HG03520 (cell line): ENCODE results near the gene ADAM21.
"Not testable (repeated sequence)": the region's sequence is repeated elsewhere in the genome, so short reads cannot be mapped to it uniquely, and the experiment has no call there.

Experiments
- ATAC-seq: cut with Tn5 transposase; IDR thresholded peaks from one replicate; pipeline ENCODE4 v1.9.1; 2021; ENCODE audit warnings: mild to moderate bottlenecking, moderate library complexity; ENCODE audit not compliant: unreplicated experiment

Gene ADAM21

GRCh38 chr14:70451874-70452273, at the start of gene ADAM21:
Gene ADAM21, plus strand, starts transcription at chr14:70452174. Its CDS starts 5,326 bp downstream, at chr14:70457500.
- ATAC-seq = no peak

- not testable (repeated sequence) for ATAC-seq
Measured at GRCh38 chr14:70403335-70403734, 48.6 kb upstream of the ADAM21 start.

GRCh38 chr14:70406216-70406615, 45.8 kb upstream of the ADAM21 start:
- ATAC-seq = not testable (repeated sequence)

GRCh38 chr14:70407621-70408020, 44.4 kb upstream of the ADAM21 start:
- no peak for ATAC-seq

GRCh38 chr14:70415788-70416187, 36.2 kb upstream of the ADAM21 start:
- no peak for ATAC-seq

GRCh38 chr14:70416338-70416724, 35.6 kb upstream of the ADAM21 start:
- no peak for ATAC-seq

DNA sequence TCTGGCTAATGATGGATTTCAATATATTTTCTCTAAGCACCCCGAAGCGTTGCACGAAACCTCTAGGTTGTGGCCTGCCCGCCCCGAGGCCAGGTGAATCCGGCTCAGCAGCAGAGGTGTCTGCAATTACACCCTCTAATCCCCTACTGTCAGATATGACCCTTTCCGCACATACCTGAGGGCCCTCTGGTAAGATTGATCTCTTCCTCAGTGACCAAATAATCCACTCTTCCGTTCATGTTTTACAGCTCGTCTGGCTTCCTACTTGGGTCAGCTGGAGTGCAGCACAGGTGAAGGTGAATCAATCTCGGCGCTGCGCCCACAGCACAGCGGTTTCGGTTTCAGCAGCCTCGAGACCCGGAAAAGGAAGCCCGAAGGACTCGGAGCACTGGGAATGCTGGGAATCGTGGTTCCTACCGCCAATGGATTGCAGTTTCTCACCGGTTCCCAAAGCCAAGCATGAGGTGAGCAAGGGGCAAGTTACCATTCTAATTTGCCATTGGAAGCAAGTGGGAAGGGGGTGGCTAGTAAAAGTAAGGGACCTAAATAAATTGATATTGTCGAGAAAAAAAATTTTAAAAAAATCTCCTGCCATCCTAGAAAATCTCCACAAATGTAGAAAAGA, 35.1 kb upstream of the ADAM21 start, which contains the start of gene SYNJ2BP:
SYNJ2BP (minus strand) TSS at position 366 of the 625 bp plus-strand sequence; CDS start at position 239, 127 bp downstream.
- ATAC-seq = no peak

DNA sequence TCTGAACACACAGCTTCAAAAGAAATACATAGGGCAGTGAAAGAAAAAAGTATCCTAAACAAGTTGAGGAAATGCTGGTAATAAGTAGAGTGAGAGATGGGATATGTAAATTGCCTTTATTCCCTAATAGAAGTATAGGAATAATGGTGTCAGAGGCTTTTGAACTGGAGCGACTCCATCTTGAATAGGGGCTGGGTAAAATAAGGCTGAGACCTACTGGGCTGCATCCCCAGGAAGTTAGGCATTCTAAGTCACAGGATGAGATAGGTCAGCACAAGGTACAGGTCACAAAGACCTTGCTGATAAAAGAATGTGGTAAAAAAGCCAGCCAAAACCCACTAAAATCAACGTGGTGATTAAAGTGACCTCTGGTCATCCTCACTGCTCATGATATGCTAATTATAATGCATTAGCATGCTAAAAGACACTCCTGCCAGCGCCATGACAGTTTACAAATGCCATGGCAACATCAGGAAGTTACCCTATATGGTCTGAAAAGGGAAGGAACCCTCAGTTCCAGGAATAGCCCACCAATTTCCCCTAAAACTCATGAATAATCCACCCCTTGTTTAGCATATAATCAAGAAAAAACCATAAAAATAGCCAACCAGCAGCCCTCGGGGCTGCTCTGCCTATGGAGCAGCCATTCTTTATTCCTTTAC, 32.6 kb upstream of the ADAM21 start:
- not testable (repeated sequence) for ATAC-seq

GRCh38 chr14:70422538-70422937, 29.4 kb upstream of the ADAM21 start:
- ATAC-seq = no peak

DNA sequence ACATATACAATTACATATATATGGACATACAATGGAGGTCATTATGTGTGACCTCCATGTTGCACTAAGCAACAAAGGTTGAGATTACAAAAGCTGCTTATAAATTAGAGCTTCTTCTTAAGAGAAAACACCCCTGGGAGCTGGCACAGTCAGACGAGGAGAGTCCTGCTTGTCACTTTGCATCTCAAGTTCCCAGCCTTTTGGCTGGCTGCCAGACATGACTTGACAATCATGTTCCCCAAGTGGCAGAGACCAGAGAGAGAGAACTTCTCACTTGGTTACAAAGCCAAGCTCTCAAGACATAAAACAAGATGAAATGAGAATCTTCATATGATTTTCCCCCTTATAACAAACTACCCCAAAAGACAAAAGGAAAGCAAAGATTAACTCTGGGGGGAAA, 26.6 kb upstream of the ADAM21 start:
- no peak for ATAC-seq

DNA sequence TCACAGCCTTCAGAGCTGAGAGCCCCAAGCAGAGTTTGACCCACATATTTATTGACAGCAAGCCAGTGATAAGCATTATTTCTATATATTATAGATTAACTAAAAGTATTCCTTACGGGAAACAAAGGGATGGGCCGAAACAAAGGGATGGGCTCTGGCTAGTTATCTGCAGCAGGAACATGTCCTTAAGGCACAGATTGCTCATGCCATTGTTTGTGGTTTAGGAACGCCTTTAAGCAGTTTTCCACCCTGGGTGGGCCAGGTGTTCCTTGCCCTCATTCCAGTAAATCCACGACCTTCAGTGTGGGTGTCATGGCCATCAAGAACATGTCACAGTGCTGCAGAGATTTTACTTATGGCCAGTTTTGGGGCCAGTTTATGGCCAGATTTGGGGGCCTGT, 25.4 kb upstream of the ADAM21 start:
- not testable (repeated sequence) for ATAC-seq

- ATAC-seq = no peak
Measured at GRCh38 chr14:70436867-70437266, 15.1 kb upstream of the ADAM21 start.

DNA sequence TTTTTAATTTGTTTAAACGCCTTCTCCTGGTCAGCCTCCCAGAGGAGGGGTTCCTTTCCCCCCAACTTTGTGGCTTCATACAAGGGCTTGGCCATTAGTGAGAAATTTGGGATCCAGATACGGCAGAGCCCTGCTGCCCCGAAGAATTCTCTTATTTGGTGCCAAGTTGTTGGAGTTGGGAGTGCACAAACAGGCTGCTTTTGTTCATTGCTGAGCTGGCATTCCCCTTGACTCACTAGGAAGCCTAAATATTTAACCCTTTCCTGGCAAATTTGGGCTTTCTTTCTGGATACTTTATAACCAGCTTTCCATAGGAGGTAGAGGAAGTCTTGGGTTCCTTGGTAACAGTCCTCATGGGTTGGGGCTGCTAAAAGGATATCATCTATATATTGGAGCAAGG, 10.3 kb upstream of the ADAM21 start:
- no peak for ATAC-seq

DNA sequence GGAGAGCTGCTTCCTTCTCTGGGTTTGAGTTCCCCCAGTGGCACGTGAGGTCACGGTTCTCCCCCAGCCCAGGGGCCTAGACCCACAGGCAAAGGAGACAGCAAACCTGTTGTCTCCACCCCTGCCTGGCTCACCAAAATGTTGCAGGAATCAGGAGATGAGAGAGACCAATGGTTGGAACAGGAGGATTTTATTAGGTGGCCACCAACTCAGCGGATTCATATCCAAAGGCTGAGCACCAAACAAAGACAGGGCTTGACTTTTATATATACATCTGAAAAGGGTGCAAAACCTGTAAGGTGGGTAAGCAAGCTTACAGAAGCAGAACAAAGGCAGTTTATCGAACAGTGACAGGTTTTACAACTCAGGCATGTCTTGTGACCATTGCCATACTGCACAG, 9.2 kb upstream of the ADAM21 start:
- no peak for ATAC-seq

- ATAC-seq = no peak
Measured at GRCh38 chr14:70448633-70449340, 3.2 kb upstream of the ADAM21 start.

GRCh38 chr14:70454731-70455130, 2.8 kb downstream of the ADAM21 start:
- no peak for ATAC-seq

- ATAC-seq = no peak
Measured at GRCh38 chr14:70468731-70469130, 16.8 kb downstream of the ADAM21 start.

DNA sequence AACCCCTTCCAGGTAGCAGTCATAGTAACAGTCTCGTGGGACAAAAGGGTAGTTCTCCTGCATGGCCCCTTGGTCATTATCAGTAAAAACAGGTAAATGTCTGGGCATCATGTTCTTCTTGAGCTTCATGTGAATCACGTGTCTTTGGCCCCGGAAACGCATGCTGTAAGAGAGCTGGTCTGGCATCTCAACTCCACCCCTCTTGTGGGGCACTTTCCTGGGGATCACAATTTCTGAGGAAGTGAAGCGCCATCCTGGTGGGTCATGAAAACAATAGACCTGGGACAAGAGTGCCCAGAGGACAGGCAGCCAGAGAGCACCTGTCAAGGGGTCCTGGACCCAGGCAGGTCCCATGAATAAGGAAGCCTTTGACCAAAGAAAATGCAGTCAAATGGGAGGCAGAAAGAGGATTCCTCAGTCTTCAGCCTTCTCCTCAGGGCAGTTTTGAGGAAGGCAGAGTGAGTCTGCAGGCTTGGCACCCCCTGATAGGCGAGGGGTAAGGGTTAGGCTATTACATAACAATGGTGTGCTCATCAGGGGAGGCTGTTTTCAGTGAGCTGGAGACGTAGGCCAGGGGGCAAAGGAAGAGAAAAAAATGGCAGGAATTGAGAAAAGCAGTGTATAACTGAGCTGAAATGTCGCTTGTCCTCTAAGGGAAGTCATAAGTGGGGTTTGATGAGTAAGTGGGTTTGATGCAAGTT, 19.0 kb downstream of the ADAM21 start:
- ATAC-seq = not testable (repeated sequence)

GRCh38 chr14:70472253-70473159, 20.5 kb downstream of the ADAM21 start:
- no peak for ATAC-seq

- ATAC-seq = no peak
Measured at GRCh38 chr14:70473825-70474224, 21.9 kb downstream of the ADAM21 start.
